SK-N-DZ (cell line): ENCODE data around the gene EXOC3.
A peak's percentile ranks its signal among the peaks of the same experiment; 100 is the strongest.
"Not testable (repeated sequence)": the region's sequence is repeated elsewhere in the genome, so short reads cannot be mapped to it uniquely, and the experiment has no call there.

ENCODE experiments used
- DNase-seq: peaks from one replicate; pipeline ENCODE4 v3.0.0-alpha.2; 2015; ENCODE audit warnings: low spot score

Gene EXOC3

GRCh38 chr5:500491-500890 is 57.5 kb downstream of the EXOC3 start:
- DNase-seq = no peak

GRCh38 chr5:501105-501830 is 58.3 kb downstream of the EXOC3 start:
- DNase-seq = no peak

GRCh38 chr5:501831-502184 is 58.8 kb downstream of the EXOC3 start:
- DNase-seq = no peak

- DNase-seq = peak; percentile 52
These were observed 59.5 kb downstream of the EXOC3 start for GRCh38 chr5:502325-503079.

- DNase-seq = no peak
These were observed 61.6 kb downstream of the EXOC3 start for GRCh38 chr5:504326-505154.

GRCh38 chr5:505951-506525 is 63.1 kb downstream of the EXOC3 start:
- no peak for DNase-seq

GRCh38 chr5:507986-508575 is 65.1 kb downstream of the EXOC3 start:
- not testable (repeated sequence) for DNase-seq

- no peak for DNase-seq
These were observed 66.7 kb downstream of the EXOC3 start for GRCh38 chr5:509611-510185.

GRCh38 chr5:510521-510920 is 67.5 kb downstream of the EXOC3 start:
- DNase-seq = no peak

- DNase-seq = no peak
These were observed 68.5 kb downstream of the EXOC3 start for GRCh38 chr5:511476-511875.

GRCh38 chr5:513216-514100 is 70.5 kb downstream of the EXOC3 start:
- DNase-seq = no peak

GRCh38 chr5:514101-514485 is 71.1 kb downstream of the EXOC3 start:
- no peak for DNase-seq

- DNase-seq = no peak
These were observed 71.7 kb downstream of the EXOC3 start for GRCh38 chr5:514673-515072.

GRCh38 chr5:515273-515836 is 72.4 kb downstream of the EXOC3 start:
- DNase-seq = no peak

- no peak for DNase-seq
These were observed 73.5 kb downstream of the EXOC3 start for GRCh38 chr5:516338-516925.
